Transverse colon (tissue), 4 donors: ENCODE data around the gene ARHGAP6. TPM values are rescaled to one million over a fixed set of nuclear protein-coding genes. Genes with fewer than 3 reads are reported as not detected.

ENCODE experiments used
- DNase-seq: peaks from one replicate; pipeline ENCODE4 v3.0.0-alpha.2; 2019
- H3K27ac ChIP-seq, 4 donors: fragments of 200-600 bp; sonication (generic); 2 replicates each; pipeline ENCODE4 v1.5.1; 2016 to 2018; ENCODE audit warnings: inconsistent platforms in 4 of 4
- H3K27me3 ChIP-seq: fragments of 200-600 bp; sonication (generic); 2 replicates; pipeline ENCODE4 v1.5.1; 2017; ENCODE audit warnings: inconsistent platforms
- H3K36me3 ChIP-seq, 4 donors: fragments of 200-600 bp; sonication (generic); 2 replicates each; pipeline ENCODE4 v1.5.1; 2017 to 2019; ENCODE audit warnings: inconsistent platforms in 4 of 4
- H3K4me1 ChIP-seq, 4 donors: fragments of 200-600 bp; sonication (generic); 2 replicates each; pipeline ENCODE4 v1.5.1; 2017 to 2020; ENCODE audit warnings: inconsistent platforms in 4 of 4
- H3K4me3 ChIP-seq, 4 donors: fragments of 200-600 bp; sonication (generic); 1 replicate in 1 of 4; 2 replicates in 3 of 4; pipeline versions ENCODE4 v1.5.1 to v1.6.1; 2017 to 2019; ENCODE audit warnings: inconsistent platforms in 4 of 4
- H3K9me3 ChIP-seq, 2 donors: fragments of 200-600 bp; sonication (generic); 2 replicates each; pipeline ENCODE4 v1.5.1; 2017 to 2019; ENCODE audit warnings: inconsistent platforms in 2 of 2
- EP300 ChIP-seq: sonication (generic); formaldehyde crosslinking; IDR thresholded peaks from one replicate; pipeline ENCODE4 v1.6.1; 2017; ENCODE audit warnings: antibody characterized with exemption, low read depth
- POLR2A ChIP-seq: fragments of 450-650 bp; IDR thresholded peaks from one replicate; pipeline ENCODE4 v1.6.1; 2016; ENCODE audit warnings: antibody characterized with exemption, mild to moderate bottlenecking, moderate library complexity
- POLR2AphosphoS5 ChIP-seq, 3 donors: sonication (generic); formaldehyde crosslinking; IDR thresholded peaks; one replicate each; pipeline ENCODE4 v1.6.1; 2016; ENCODE audit warnings: antibody characterized with exemption in 3 of 3
- WGBS, 2 donors: methylation state at CpG; one replicate each; pipeline ENCODE4 v1.1.5; 2018; ENCODE audit warnings: low coverage in 1 of 2; 5-methylcytosine and 5-hydroxymethylcytosine counted together
- in situ Hi-C, 4 donors: fragments of 200-750 bp; cut with MboI; loops; one replicate each; pipeline versions ENCODE4 v1.15.0 to v1.15.1; 2017; ENCODE audit warnings: low sequenced_read_pairs in 3 of 4, low pct_ligation_motif_present in 1 of 4, low pct_unique_long_range_greater_than_20kb in 1 of 4
- intact Hi-C: fragments of 100-400 bp; cut with DNase I; formaldehyde crosslinking; loops from one replicate; pipeline ENCODE4 v1.15.1; 2023; ENCODE audit warnings: low total_unique reads
- total RNA-seq, 4 donors: library from RNA; depleted of rRNA; stranded (reverse); fragments of >200 nt; gene quantifications; one replicate each; pipeline ENCODE4 v1.1.0, GENCODE V29; 2016
- TF ChIP-seq, protein P1 (sequence below), 5 experiments: fragments of 200-600 bp in 3 of 5; fragments of 450-650 bp in 2 of 5; sonication (generic) in 3 of 5; IDR thresholded peaks; 1 replicate in 2 of 5; 2 replicates in 3 of 5; pipeline ENCODE4 v1.5.1; 2016 to 2017; ENCODE audit warnings: antibody characterized with exemption in 5 of 5, inconsistent platforms in 3 of 5, mild to moderate bottlenecking in 2 of 5, moderate library complexity in 1 of 5

The ARHGAP6 gene
- total RNA-seq, 4 donors from 2014 or later: 5.0 to 12.4 (median 9.0) TPM

DNA sequence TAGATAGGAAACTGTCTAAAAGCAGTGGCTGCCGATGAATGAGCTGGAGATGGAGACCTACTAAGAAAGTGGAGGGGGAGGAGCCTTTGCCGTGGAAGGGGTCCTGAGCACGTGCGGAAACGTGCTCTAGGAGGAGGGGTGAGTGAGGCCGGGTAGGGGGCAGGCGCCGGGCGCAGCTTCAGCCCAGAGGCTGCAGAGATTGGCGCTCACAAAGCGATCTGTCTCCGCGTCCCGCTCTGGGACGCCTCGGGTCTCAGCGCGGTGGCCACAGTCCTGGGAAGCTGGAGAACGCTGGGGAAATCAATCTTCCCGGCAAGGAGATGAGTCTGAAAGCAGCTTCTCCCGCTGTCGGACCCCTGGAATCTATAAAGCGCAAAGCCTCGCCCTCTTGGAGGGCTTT, 444 bp upstream of the ARHGAP6 start:
- intact Hi-C loops: no loop called here
- no peak for DNase-seq
- in situ Hi-C loops: no loop called here
- no peak for TF ChIP-seq POLR2AphosphoS5 (IDR thresholded peaks at IDR 0.05)
- no peak for TF ChIP-seq EP300
- TF ChIP-seq POLR2A: no peak
- TF ChIP-seq, protein P1, sequence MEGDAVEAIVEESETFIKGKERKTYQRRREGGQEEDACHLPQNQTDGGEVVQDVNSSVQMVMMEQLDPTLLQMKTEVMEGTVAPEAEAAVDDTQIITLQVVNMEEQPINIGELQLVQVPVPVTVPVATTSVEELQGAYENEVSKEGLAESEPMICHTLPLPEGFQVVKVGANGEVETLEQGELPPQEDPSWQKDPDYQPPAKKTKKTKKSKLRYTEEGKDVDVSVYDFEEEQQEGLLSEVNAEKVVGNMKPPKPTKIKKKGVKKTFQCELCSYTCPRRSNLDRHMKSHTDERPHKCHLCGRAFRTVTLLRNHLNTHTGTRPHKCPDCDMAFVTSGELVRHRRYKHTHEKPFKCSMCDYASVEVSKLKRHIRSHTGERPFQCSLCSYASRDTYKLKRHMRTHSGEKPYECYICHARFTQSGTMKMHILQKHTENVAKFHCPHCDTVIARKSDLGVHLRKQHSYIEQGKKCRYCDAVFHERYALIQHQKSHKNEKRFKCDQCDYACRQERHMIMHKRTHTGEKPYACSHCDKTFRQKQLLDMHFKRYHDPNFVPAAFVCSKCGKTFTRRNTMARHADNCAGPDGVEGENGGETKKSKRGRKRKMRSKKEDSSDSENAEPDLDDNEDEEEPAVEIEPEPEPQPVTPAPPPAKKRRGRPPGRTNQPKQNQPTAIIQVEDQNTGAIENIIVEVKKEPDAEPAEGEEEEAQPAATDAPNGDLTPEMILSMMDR (IDR thresholded peaks at IDR 0.05): no peak
- H3K36me3 ChIP-seq: no peaks in the 10 kb centered on the region
- H3K4me3 ChIP-seq: peak overlapping the region in 3 of 4 donors; percentile 31 to 50 (median 33)
- no peaks in the 10 kb centered on the region for H3K9me3 ChIP-seq
- 45% methylated on average over 24 of the region's 24 CpGs; no CpG with 5 or more reads in 1 of the 2 donors for WGBS, 2 donors
- peak overlapping the region; percentile 63 to 85 (median 78) for H3K27ac ChIP-seq
- no peaks in the 10 kb centered on the region for H3K4me1 ChIP-seq
- H3K27me3 ChIP-seq: peaks cover 12% of the 10 kb centered on the region

DNA sequence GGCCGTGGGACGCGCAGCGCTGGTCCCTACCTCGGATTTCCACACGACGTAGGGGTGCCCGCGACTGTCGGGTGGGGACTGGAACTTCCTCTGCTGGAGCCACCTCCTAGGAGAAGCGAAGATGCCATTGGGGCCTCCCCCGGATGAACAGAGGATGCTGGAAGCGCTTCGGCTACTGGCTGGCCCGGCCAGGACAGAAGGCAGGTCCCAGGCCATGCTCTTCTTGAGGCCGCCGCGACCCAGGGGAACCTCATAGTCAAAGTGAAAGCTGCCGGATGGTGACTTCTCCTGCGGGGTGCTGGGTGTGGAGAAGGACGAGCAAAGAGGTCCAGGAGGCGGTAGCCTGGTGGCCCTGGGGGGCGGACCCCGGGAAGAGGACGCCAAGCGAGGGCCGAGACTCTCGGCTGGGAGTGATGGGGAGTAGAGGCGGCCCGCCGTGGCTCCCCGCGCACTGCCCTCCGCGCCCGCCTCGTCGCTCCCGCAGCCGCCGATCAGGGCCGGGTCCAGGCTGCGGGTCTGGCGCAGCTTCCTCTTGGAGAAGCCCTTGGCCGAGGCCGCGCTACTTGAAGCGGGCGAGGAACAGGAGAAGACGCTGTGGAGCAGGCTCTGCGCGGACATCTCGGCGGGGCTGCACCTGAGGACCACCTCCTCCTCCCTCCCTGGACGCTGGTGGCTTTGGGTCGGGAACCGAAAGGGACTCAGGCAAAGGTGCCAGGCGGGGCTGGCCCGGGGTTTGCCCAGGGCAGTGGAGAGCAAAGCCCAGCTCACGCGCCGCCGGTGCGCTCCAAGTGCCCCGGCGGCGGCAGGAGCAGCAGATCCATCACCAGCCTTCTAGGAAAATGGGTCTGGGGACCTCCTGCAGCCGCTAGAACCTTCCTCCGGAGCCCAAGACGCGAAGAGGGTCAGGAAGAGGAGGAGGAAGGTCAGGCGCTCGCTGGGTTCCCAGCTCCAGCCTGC, 1.2 kb downstream of the ARHGAP6 start:
- Histone ChIP-seq H3K27ac (peak overlapping the region; percentile 63 to 85 (median 78)), H3K27me3 (peaks cover 12% of the 10 kb centered on the region), H3K4me3 (peak overlapping the region; percentile 1 to 50 (median 32)), H3K9me3 (no peaks in the 10 kb centered on the region), H3K36me3 (no peaks in the 10 kb centered on the region), H3K4me1 (no peaks in the 10 kb centered on the region)
- 60% methylated on average over 73 of the region's 73 CpGs; no CpG with 5 or more reads in 1 of the 2 donors for WGBS, 2 donors
- no peak for DNase-seq
- intact Hi-C loops (no loop called here), in situ Hi-C loops (no loop called here)
- TF ChIP-seq EP300: no peak
- TF ChIP-seq POLR2A: no peak
- TF ChIP-seq, protein P1 (IDR thresholded peaks at IDR 0.05): no peak
- no peak for TF ChIP-seq POLR2AphosphoS5 (IDR thresholded peaks at IDR 0.05)

DNA sequence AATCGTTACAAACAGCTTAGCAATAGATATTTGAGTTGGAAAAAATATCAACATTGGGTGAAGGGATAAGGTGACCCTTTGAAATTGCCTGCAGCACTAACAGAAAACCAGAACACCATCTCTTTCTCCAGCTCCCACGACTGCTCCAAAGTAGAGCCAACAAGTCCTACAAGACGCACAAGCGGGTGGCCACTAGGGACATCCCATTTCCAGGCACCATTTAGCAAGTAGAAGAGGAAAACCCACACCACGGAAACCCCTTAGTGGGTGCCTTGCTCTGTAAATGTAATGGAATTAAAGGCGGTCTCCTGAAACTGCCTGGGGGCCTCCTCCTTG, 1.9 kb downstream of the ARHGAP6 start:
- TF ChIP-seq POLR2AphosphoS5 (IDR thresholded peaks at IDR 0.05) (no peak), EP300 (no peak)
- 53% methylated on average over 6 of the region's 6 CpGs; no CpG with 5 or more reads in 1 of the 2 donors for WGBS, 2 donors
- no peaks in the 10 kb centered on the region for H3K4me1 ChIP-seq
- peak overlapping the region; percentile 63 to 85 (median 78) for H3K27ac ChIP-seq
- in situ Hi-C loops (no loop called here), intact Hi-C loops (no loop called here)
- peaks cover 12% of the 10 kb centered on the region for H3K27me3 ChIP-seq
- H3K4me3 ChIP-seq: peak overlapping the region; percentile 1 to 50 (median 32)
- no peaks in the 10 kb centered on the region for H3K36me3 ChIP-seq
- DNase-seq: no peak
- H3K9me3 ChIP-seq: no peaks in the 10 kb centered on the region

DNA sequence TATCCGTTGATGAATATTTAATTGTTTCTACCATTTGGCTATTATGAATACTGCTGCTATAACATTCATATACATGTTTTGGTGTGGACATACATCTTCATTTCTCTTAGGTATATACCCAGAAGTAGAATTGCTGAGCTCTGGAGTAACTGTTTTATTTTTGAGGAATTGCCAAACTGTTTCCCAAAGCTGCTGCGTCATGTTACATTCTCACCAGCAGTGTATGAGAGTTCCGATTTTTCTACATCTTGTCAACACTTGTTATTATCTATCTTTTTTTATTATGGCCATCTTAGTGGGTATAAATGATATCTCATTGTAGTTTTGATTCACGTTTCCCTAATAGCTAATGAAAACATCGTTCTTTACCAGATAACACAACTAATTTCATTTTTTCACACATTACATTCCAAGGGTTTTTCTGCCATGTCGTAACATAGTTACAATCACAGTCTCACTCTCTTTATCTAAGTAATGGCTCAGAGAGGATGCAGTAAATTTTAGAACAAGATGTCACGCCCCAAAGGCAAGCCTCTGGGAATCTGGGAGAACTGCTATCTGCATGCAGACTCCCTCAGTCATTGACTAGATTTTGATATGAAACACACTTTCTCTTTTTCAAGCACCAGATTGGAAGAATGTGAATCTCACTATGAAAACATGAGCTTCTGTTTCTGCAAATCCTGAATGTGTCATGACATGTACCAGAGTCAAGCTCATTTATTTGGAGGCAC, 10.3 kb downstream of the ARHGAP6 start:
- in situ Hi-C loops: no loop called here
- WGBS, 2 donors: 80 to 87% methylated on average over 5 to 7 of the region's 7 CpGs
- Histone ChIP-seq H3K27ac (no peak overlapping the region), H3K4me1 (no peaks in the 10 kb centered on the region), H3K36me3 (no peaks in the 10 kb centered on the region), H3K4me3 (no peak overlapping the region), H3K9me3 (no peaks in the 10 kb centered on the region), H3K27me3 (no peaks in the 10 kb centered on the region)
- TF ChIP-seq POLR2A: no peak
- TF ChIP-seq, protein P1 (IDR thresholded peaks at IDR 0.05): no peak
- TF ChIP-seq EP300: no peak
- TF ChIP-seq POLR2AphosphoS5 (IDR thresholded peaks at IDR 0.05): no peak
- DNase-seq: no peak
- intact Hi-C loops: no loop called here
